HCT116 (cell line): ENCODE results near the gene KRT13. TPM values are rescaled to one million over a fixed set of nuclear protein-coding genes. Genes with fewer than 3 reads are reported as not detected.

ENCODE experiments used
- ATAC-seq: fragments of 200-7000 bp; cut with Tn5 transposase; 2 replicates; pipeline ENCODE4 v1.9.1; 2020; ENCODE audit warnings: mild to moderate bottlenecking, moderate library complexity
- BruUV-seq: library from RNA; stranded (reverse); fragments of 400-500 nt; replicated peaks from 2 replicates; lab custom pipeline; 2021; lab: Mats Ljungman, UMichigan
- CTCF ChIA-PET: fragments of 300-600 bp; sonication (Branson Sonifier 250); formaldehyde crosslinking; loops from one replicate; lab custom pipeline; 2021; ENCODE audit warnings: antibody characterized with exemption; lab: Charles Lee
- POLR2A ChIA-PET: fragments of 300-600, 350-600 bp; sonication (Branson Sonifier 250); formaldehyde crosslinking; loops from one replicate; lab custom pipeline; 2021; ENCODE audit warnings: antibody characterized with exemption; lab: Charles Lee
- RAD21 ChIA-PET, 2 experiments: fragments of 300-600 bp; sonication (Branson Sonifier 250); formaldehyde crosslinking; loops; one replicate each; lab custom pipeline; 2023; ENCODE audit warnings: low total read pairs in 2 of 2; ENCODE audit not compliant: uncharacterized antibody in 2 of 2, unreplicated experiment in 2 of 2, low non-redundant PET in 1 of 2; lab: Charles Lee
- DNase-seq: peaks from one replicate; pipeline ENCODE4 v3.0.0-alpha.2; 2010; ENCODE audit warnings: low read depth, low spot score
- H2AFZ ChIP-seq: fragments of 200-600 bp; shearing (Covaris generic), sonication (generic); 2 replicates; pipeline ENCODE4 v1.6.1; 2017; ENCODE audit warnings: low read depth, mixed run types, mixed read lengths, antibody characterized with exemption, low read length; ENCODE audit not compliant: poor library complexity, severe bottlenecking
- H3K27ac ChIP-seq: 2 replicates; pipeline ENCODE4 v1.5.1; 2012; ENCODE audit warnings: low read depth, low read length
- H3K27me3 ChIP-seq: fragments of 200-600 bp; sonication (generic); 2 replicates; pipeline ENCODE4 v1.6.1; 2016; ENCODE audit warnings: mixed run types, low read length, mixed read lengths; ENCODE audit not compliant: insufficient read depth
- H3K36me3 ChIP-seq, 2 experiments: fragments of 200-500 bp in 1 of 2; fragments of 200-600 bp in 1 of 2; sonication (Bioruptor generic) in 1 of 2; sonication (generic) in 1 of 2; 2 replicates each; pipeline versions ENCODE4 v1.5.1 to v1.6.1; 2014 to 2016; ENCODE audit warnings: low read length in 2 of 2, inconsistent platforms in 1 of 2, mixed read lengths in 1 of 2, mixed run types in 1 of 2; ENCODE audit not compliant: insufficient read depth in 2 of 2, control insufficient read depth in 1 of 2
- H3K4me1 ChIP-seq, 2 experiments: fragments of 200-600 bp in 1 of 2; sonication (generic) in 1 of 2; 2 replicates each; pipeline versions ENCODE4 v1.5.1 to v1.6.1; 2012 to 2017; ENCODE audit warnings: low read length in 2 of 2, inconsistent platforms in 1 of 2, mild to moderate bottlenecking in 1 of 2, mixed read lengths in 1 of 2, mixed run types in 1 of 2, moderate library complexity in 1 of 2; ENCODE audit not compliant: insufficient read depth in 2 of 2, control insufficient read depth in 1 of 2
- H3K4me2 ChIP-seq: fragments of 200-600 bp; sonication (generic); 2 replicates; pipeline ENCODE4 v1.6.1; 2017; ENCODE audit warnings: mixed run types, low read length, mixed read lengths
- H3K4me3 ChIP-seq, 2 experiments: fragments of 200-600 bp in 1 of 2; sonication (generic) in 1 of 2; replicated peaks in 1 of 2; 2 replicates each; pipeline ENCODE4 v1.5.1; 2011 to 2016; ENCODE audit warnings: low read length in 2 of 2, control low read depth in 1 of 2, low read depth in 1 of 2, mild to moderate bottlenecking in 1 of 2, mixed read lengths in 1 of 2, mixed run types in 1 of 2
- H3K79me2 ChIP-seq: fragments of 200-600 bp; sonication (generic); 2 replicates; pipeline ENCODE4 v1.6.1; 2017; ENCODE audit warnings: mild to moderate bottlenecking, mixed run types, low read length, moderate library complexity, mixed read lengths; ENCODE audit not compliant: insufficient read depth
- H3K9ac ChIP-seq: fragments of 200-600 bp; sonication (generic); 2 replicates; pipeline ENCODE4 v1.6.1; 2016; ENCODE audit warnings: low read length, mixed read lengths
- H3K9me2 ChIP-seq: fragments of 200-600 bp; sonication (generic), shearing (Covaris generic); 2 replicates; pipeline ENCODE4 v1.6.1; 2017; ENCODE audit warnings: mixed run types, mild to moderate bottlenecking, moderate library complexity; ENCODE audit not compliant: insufficient read depth
- H3K9me3 ChIP-seq, 2 experiments: fragments of 200-500 bp in 1 of 2; fragments of 200-600 bp in 1 of 2; sonication (Bioruptor generic) in 1 of 2; sonication (generic) in 1 of 2; 2 replicates each; pipeline ENCODE4 v1.6.1; 2014 to 2017; ENCODE audit warnings: low read length in 2 of 2, mixed read lengths in 2 of 2, inconsistent platforms in 1 of 2, low read depth in 1 of 2, mild to moderate bottlenecking in 1 of 2, mixed run types in 1 of 2, moderate library complexity in 1 of 2; ENCODE audit not compliant: control insufficient read depth in 1 of 2, insufficient read depth in 1 of 2
- H4K20me1 ChIP-seq: fragments of 200-600 bp; sonication (generic), shearing (Covaris generic); 2 replicates; pipeline ENCODE4 v1.6.1; 2017; ENCODE audit warnings: mixed run types, mild to moderate bottlenecking, moderate library complexity; ENCODE audit not compliant: insufficient read depth
- JUND ChIP-seq: IDR thresholded peaks from 2 replicates; pipeline ENCODE4 v1.6.1; 2012
- REST ChIP-seq: IDR thresholded peaks from 2 replicates; pipeline ENCODE4 v1.6.1; 2012; ENCODE audit warnings: low read depth
- SIN3A ChIP-seq: IDR thresholded peaks from 2 replicates; pipeline ENCODE4 v1.6.1; 2012; ENCODE audit warnings: low read depth
- SP1 ChIP-seq: IDR thresholded peaks from 2 replicates; pipeline ENCODE4 v1.6.1; 2012; ENCODE audit warnings: low read depth
- TCF7L2 ChIP-seq: IDR thresholded peaks from 2 replicates; pipeline ENCODE4 v1.7.0; 2011; ENCODE audit warnings: borderline replicate concordance, inconsistent platforms; ENCODE audit not compliant: insufficient read depth, insufficient read length; ENCODE audit errors: extremely low read depth
- YY1 ChIP-seq: IDR thresholded peaks from 2 replicates; pipeline ENCODE4 v1.6.1; 2011; ENCODE audit warnings: low read length, low read depth, moderate library complexity, mild to moderate bottlenecking; ENCODE audit not compliant: insufficient replicate concordance; ENCODE audit errors: extremely low read depth
- ZBTB33 ChIP-seq: IDR thresholded peaks from 2 replicates; pipeline ENCODE4 v1.6.1; 2011; ENCODE audit warnings: mild to moderate bottlenecking, low read length, moderate library complexity; ENCODE audit not compliant: insufficient replicate concordance; ENCODE audit errors: extremely low read depth
- intact Hi-C: fragments of 100-400 bp; cut with micrococcal nuclease; formaldehyde crosslinking; loops from 2 replicates; pipeline ENCODE4 v1.10.0; 2022
- total RNA-seq: library from RNA; stranded (reverse); gene quantifications from one replicate; pipeline ENCODE4 v1.2.1, GENCODE V29; 2021; ENCODE audit not compliant: unreplicated experiment

KRT13 gene
- total RNA-seq, 1 experiment from 2014 or later = 3.7 TPM

- Histone ChIP-seq H3K9me3 (no peaks in the 10 kb centered on the region), H3K27ac (no peak overlapping the region), H3K27me3 (no peaks in the 10 kb centered on the region), H2AFZ (no peak overlapping the region), H3K79me2 (no peaks in the 10 kb centered on the region), H3K4me2 (peak overlapping the region; percentile 30), H3K36me3 (no peaks in the 10 kb centered on the region), H3K9me2 (no peaks in the 10 kb centered on the region), H4K20me1 (no peaks in the 10 kb centered on the region), H3K4me1 (peaks cover 23 to 71% of the 10 kb centered on the region in 2 experiments), H3K4me3 (no peak overlapping the region), H3K9ac (no peak overlapping the region)
- intact Hi-C loops = loop anchor here (10.0 kb wide), 1 partner anchor 926 kb away; no protein-coding TSS in a partner anchor
- ATAC-seq = no peak
- ChIA-PET CTCF (interaction anchor here (0.9 to 3.0 kb wide), 5 partner anchors 8 to 122 kb away, joined by 3 to 14 read pairs (median 4); partner anchors contain the start of gene KRT19), RAD21 (no interaction called here), POLR2A (interaction anchor here (1.2 to 6.5 kb wide), 5 partner anchors 8 to 148 kb away, joined by 3 to 68 read pairs (median 6); partner anchors contain the start of genes EIF1 and KRT19)
- DNase-seq = no peak
- TF ChIP-seq SP1 (peak; percentile 38; the same call in 1 of the 2 replicates), SIN3A (no peak), JUND (peak; percentile 45), TCF7L2 (no peak)
- no TSS peak for BruUV-seq
Observed at GRCh38 chr17:41540921-41541625, 35.7 kb upstream of the KRT13 start.

GRCh38 chr17:41539979-41540701, 34.7 kb upstream of the KRT13 start:
- no peak for ATAC-seq
- H3K9me3 ChIP-seq = no peaks in the 10 kb centered on the region
- POLR2A ChIA-PET = interaction anchor here (1.0 to 6.5 kb wide), 4 partner anchors 9 to 148 kb away, joined by 3 to 68 read pairs (median 6); partner anchors contain the start of genes EIF1 and KRT19
- H4K20me1 ChIP-seq = no peaks in the 10 kb centered on the region
- H3K4me1 ChIP-seq = peaks cover 31 to 72% of the 10 kb centered on the region in 2 experiments
- no TSS peak for BruUV-seq
- 0 out of 2 replicates have a peak overlapping the region, but pooled peaks have one; percentile 10 for H3K9ac ChIP-seq
- RAD21 ChIA-PET = no interaction called here
- intact Hi-C loops = loop anchor here (10.0 kb wide), 1 partner anchor 925 kb away; no protein-coding TSS in a partner anchor
- H3K79me2 ChIP-seq = no peaks in the 10 kb centered on the region
- H3K9me2 ChIP-seq = no peaks in the 10 kb centered on the region
- no peak overlapping the region for H2AFZ ChIP-seq
- no peak overlapping the region for H3K4me3 ChIP-seq
- CTCF ChIA-PET = interaction anchor here (0.9 to 2.2 kb wide), 4 partner anchors 9 to 108 kb away, joined by 3 to 14 read pairs (median 4); partner anchors contain the start of gene KRT19
- no peaks in the 10 kb centered on the region for H3K27me3 ChIP-seq
- DNase-seq = no peak
- H3K27ac ChIP-seq = no peak overlapping the region
- H3K36me3 ChIP-seq = no peaks in the 10 kb centered on the region
- 0 out of 2 replicates have a peak overlapping the region, but pooled peaks have one; percentile 6 for H3K4me2 ChIP-seq
- TF ChIP-seq REST = no peak
- TF ChIP-seq ZBTB33 = no peak
- no peak for TF ChIP-seq SIN3A
- TF ChIP-seq YY1 = no peak
